Karpas-422 (cell line): ENCODE measurements around the gene MAN1C1. TPM values are rescaled to one million over a fixed set of nuclear protein-coding genes. Genes with fewer than 3 reads are reported as not detected.

Experiments used
- DNase-seq: peaks from one replicate; pipeline ENCODE4 v3.0.0-alpha.2; 2015
- H2AFZ ChIP-seq: fragments of 200-600 bp; sonication (generic); 2 replicates; pipeline ENCODE4 v1.6.1; 2014; ENCODE audit warnings: antibody characterized with exemption, low read length, mixed read lengths
- H3K27ac ChIP-seq: fragments of 200-600 bp; sonication (generic); 2 replicates; pipeline ENCODE4 v1.5.1; 2014; ENCODE audit warnings: mild to moderate bottlenecking, low read length, moderate library complexity
- H3K27me3 ChIP-seq: fragments of 200-600 bp; sonication (generic); 2 replicates; pipeline ENCODE4 v1.6.1; 2014; ENCODE audit warnings: low read length, mixed read lengths
- H3K36me3 ChIP-seq: fragments of 200-600 bp; sonication (generic); 2 replicates; pipeline ENCODE4 v1.6.1; 2014; ENCODE audit warnings: low read length, mixed read lengths; ENCODE audit not compliant: insufficient read depth
- H3K4me1 ChIP-seq: fragments of 200-600 bp; sonication (generic); 2 replicates; pipeline ENCODE4 v1.6.1; 2014; ENCODE audit warnings: mild to moderate bottlenecking, low read length, mixed read lengths
- H3K4me2 ChIP-seq: fragments of 200-600 bp; sonication (generic); 2 replicates; pipeline ENCODE4 v1.6.1; 2014; ENCODE audit warnings: low read length, low read depth, mild to moderate bottlenecking; ENCODE audit not compliant: poor library complexity, severe bottlenecking
- H3K4me3 ChIP-seq: fragments of 200-600 bp; sonication (generic); 2 replicates; pipeline ENCODE4 v1.5.1; 2014; ENCODE audit warnings: mild to moderate bottlenecking, antibody characterized with exemption, low read length, mixed read lengths
- H3K79me2 ChIP-seq: fragments of 200-600 bp; sonication (generic); 2 replicates; pipeline ENCODE4 v1.6.1; 2014; ENCODE audit warnings: mild to moderate bottlenecking, low read length, mixed read lengths
- H3K9ac ChIP-seq: fragments of 200-600 bp; sonication (generic); 2 replicates; pipeline ENCODE4 v1.6.0; 2014; ENCODE audit warnings: low read length
- H3K9me2 ChIP-seq: fragments of 200-600 bp; sonication (generic), shearing (Covaris generic); replicated peaks from 2 replicates; pipeline ENCODE4 v1.6.0; 2014; ENCODE audit warnings: mild to moderate bottlenecking, low read length, moderate library complexity; ENCODE audit not compliant: insufficient read depth
- H3K9me3 ChIP-seq: fragments of 300-700, 200-600 bp; sonication (generic); 2 replicates; pipeline ENCODE4 v1.6.1; 2014; ENCODE audit warnings: low read length, mixed read lengths
- H4K20me1 ChIP-seq: fragments of 200-600 bp; sonication (generic); 2 replicates; pipeline ENCODE4 v1.6.1; 2014; ENCODE audit warnings: mild to moderate bottlenecking, antibody characterized with exemption, low read length, low read depth; ENCODE audit not compliant: insufficient read depth
- total RNA-seq: library from RNA; depleted of rRNA; stranded (reverse); fragments of >200 nt; shearing (Covaris generic); gene quantifications from 2 replicates; pipeline ENCODE4 v1.2.3, GENCODE V29; 2014; ENCODE audit warnings: low replicate concordance

Gene MAN1C1
- total RNA-seq, 1 experiment from 2014 or later = not detected

GRCh38 chr1:25758466-25759070 lies 142.0 kb downstream of the MAN1C1 start:
- Histone ChIP-seq H3K4me3 (no peak overlapping the region), H3K27me3 (no peaks in the 10 kb centered on the region), H2AFZ (no peak overlapping the region), H3K9ac (no peak overlapping the region), H3K27ac (no peak overlapping the region), H3K36me3 (no peaks in the 10 kb centered on the region), H3K4me1 (no peaks in the 10 kb centered on the region; the same call in 1 of the 2 replicates), H3K4me2 (no peak overlapping the region), H3K9me2 (no peaks in the 10 kb centered on the region), H4K20me1 (no peaks in the 10 kb centered on the region; the same call in 1 of the 2 replicates), H3K9me3 (no peaks in the 10 kb centered on the region), H3K79me2 (no peaks in the 10 kb centered on the region)
- no peak for DNase-seq

GRCh38 chr1:25760122-25760719 lies 143.6 kb downstream of the MAN1C1 start:
- H4K20me1 ChIP-seq = no peaks in the 10 kb centered on the region
- no peaks in the 10 kb centered on the region for H3K9me3 ChIP-seq
- DNase-seq = no peak
- H3K4me1 ChIP-seq = no peaks in the 10 kb centered on the region; the same call in 1 of the 2 replicates
- no peak overlapping the region for H3K9ac ChIP-seq
- H3K36me3 ChIP-seq = no peaks in the 10 kb centered on the region
- H3K9me2 ChIP-seq = no peaks in the 10 kb centered on the region
- H2AFZ ChIP-seq = no peak overlapping the region
- no peak overlapping the region for H3K4me3 ChIP-seq
- no peak overlapping the region for H3K27ac ChIP-seq
- H3K79me2 ChIP-seq = no peaks in the 10 kb centered on the region
- H3K27me3 ChIP-seq = no peaks in the 10 kb centered on the region
- H3K4me2 ChIP-seq = no peak overlapping the region

- no peaks in the 10 kb centered on the region for H3K9me2 ChIP-seq
- no peaks in the 10 kb centered on the region for H3K36me3 ChIP-seq
- no peak overlapping the region for H3K4me3 ChIP-seq
- H3K9me3 ChIP-seq = no peaks in the 10 kb centered on the region
- H3K79me2 ChIP-seq = no peaks in the 10 kb centered on the region
- no peak overlapping the region for H3K9ac ChIP-seq
- no peaks in the 10 kb centered on the region for H4K20me1 ChIP-seq
- no peak overlapping the region for H3K27ac ChIP-seq
- DNase-seq = no peak
- H3K4me1 ChIP-seq = no peaks in the 10 kb centered on the region; the same call in 1 of the 2 replicates
- H2AFZ ChIP-seq = no peak overlapping the region
- no peak overlapping the region for H3K4me2 ChIP-seq
- no peaks in the 10 kb centered on the region for H3K27me3 ChIP-seq
Measured at GRCh38 chr1:25760871-25761270, 144.3 kb downstream of the MAN1C1 start.

GRCh38 chr1:25763493-25763892 lies 146.9 kb downstream of the MAN1C1 start:
- Histone ChIP-seq H3K36me3 (no peaks in the 10 kb centered on the region), H3K9ac (no peak overlapping the region), H3K79me2 (no peaks in the 10 kb centered on the region), H3K9me2 (no peaks in the 10 kb centered on the region), H3K4me2 (no peak overlapping the region), H3K4me3 (no peak overlapping the region), H3K27me3 (no peaks in the 10 kb centered on the region), H4K20me1 (no peaks in the 10 kb centered on the region), H3K9me3 (no peaks in the 10 kb centered on the region), H3K4me1 (no peaks in the 10 kb centered on the region; the same call in 1 of the 2 replicates), H2AFZ (no peak overlapping the region), H3K27ac (no peak overlapping the region)
- DNase-seq = no peak

GRCh38 chr1:25765136-25765922 lies 148.7 kb downstream of the MAN1C1 start:
- Histone ChIP-seq H2AFZ (no peak overlapping the region), H3K4me1 (no peaks in the 10 kb centered on the region; the same call in 1 of the 2 replicates), H3K4me3 (no peak overlapping the region), H3K36me3 (no peaks in the 10 kb centered on the region), H3K4me2 (no peak overlapping the region), H3K79me2 (no peaks in the 10 kb centered on the region), H3K9ac (no peak overlapping the region), H4K20me1 (no peaks in the 10 kb centered on the region), H3K27ac (no peak overlapping the region), H3K27me3 (no peaks in the 10 kb centered on the region), H3K9me3 (no peaks in the 10 kb centered on the region), H3K9me2 (no peaks in the 10 kb centered on the region)
- DNase-seq = no peak

- no peaks in the 10 kb centered on the region for H3K9me3 ChIP-seq
- H3K27me3 ChIP-seq = no peaks in the 10 kb centered on the region
- no peak overlapping the region for H3K9ac ChIP-seq
- no peaks in the 10 kb centered on the region for H3K79me2 ChIP-seq
- H3K27ac ChIP-seq = no peak overlapping the region
- no peaks in the 10 kb centered on the region for H3K4me1 ChIP-seq
- no peaks in the 10 kb centered on the region for H3K9me2 ChIP-seq
- H4K20me1 ChIP-seq = no peaks in the 10 kb centered on the region
- no peak overlapping the region for H2AFZ ChIP-seq
- H3K4me2 ChIP-seq = no peak overlapping the region
- H3K36me3 ChIP-seq = no peaks in the 10 kb centered on the region
- no peak for DNase-seq
- no peak overlapping the region for H3K4me3 ChIP-seq
Measured at GRCh38 chr1:25765923-25766589, 149.5 kb downstream of the MAN1C1 start.

GRCh38 chr1:25766721-25767436 lies 150.3 kb downstream of the MAN1C1 start:
- H3K36me3 ChIP-seq = no peaks in the 10 kb centered on the region
- no peaks in the 10 kb centered on the region for H3K4me1 ChIP-seq
- H3K4me2 ChIP-seq = no peak overlapping the region
- no peaks in the 10 kb centered on the region for H3K9me2 ChIP-seq
- H3K79me2 ChIP-seq = no peaks in the 10 kb centered on the region
- no peak overlapping the region for H3K9ac ChIP-seq
- DNase-seq = no peak
- H3K27me3 ChIP-seq = no peaks in the 10 kb centered on the region
- no peaks in the 10 kb centered on the region for H4K20me1 ChIP-seq
- H3K4me3 ChIP-seq = no peak overlapping the region
- no peaks in the 10 kb centered on the region for H3K9me3 ChIP-seq
- no peak overlapping the region for H2AFZ ChIP-seq
- H3K27ac ChIP-seq = no peak overlapping the region
